WTC11 (cell line): ENCODE results near the gene TBC1D8B. TPM values are rescaled to one million over a fixed set of nuclear protein-coding genes. Genes with fewer than 3 reads are reported as not detected.

ENCODE experiments used
- total RNA-seq: library from RNA; stranded (reverse); gene quantifications from 3 replicates; pipeline ENCODE4 v1.2.3, GENCODE V29; 2021

The TBC1D8B gene
- total RNA-seq, 1 experiment from 2014 or later: 6.3 TPM

Other genes with a start within 250 kb of the TBC1D8B start
- 3.0 to 5.0 TPM (median 4.4 TPM) in 3 replicates for gene RADX, start 190.7 kb upstream of the TBC1D8B start, total RNA-seq
- gene RNF128, start 76.0 kb upstream of the TBC1D8B start, total RNA-seq: 0.99 to 1.1 TPM (median 1.0 TPM) in 3 replicates
- not detected in 3 replicates for gene RIPPLY1, start 100.7 kb downstream of the TBC1D8B start, total RNA-seq
- 0.11 TPM in 1 of 3 replicates, not detected in the others for gene CLDN2, start 117.7 kb downstream of the TBC1D8B start, total RNA-seq
- gene MORC4, start 197.5 kb downstream of the TBC1D8B start, total RNA-seq: 2.8 to 4.6 TPM (median 3.0 TPM) in 3 replicates